Hepatocyte (in vitro differentiated cells): ENCODE data around the gene VWA5B1.

Experiments used
- CTCF ChIP-seq: fragments of 200-600 bp; sonication (generic); IDR thresholded peaks from 2 replicates; pipeline ENCODE4 v1.5.1; 2016; ENCODE audit warnings: antibody characterized with exemption, mild to moderate bottlenecking; ENCODE audit not compliant: poor library complexity
- EZH2 ChIP-seq: fragments of 200-600 bp; sonication (generic); IDR thresholded peaks from 2 replicates; pipeline ENCODE4 v1.6.1; 2016; ENCODE audit warnings: antibody characterized with exemption, mild to moderate bottlenecking, borderline replicate concordance
- EZH2phosphoT487 ChIP-seq: fragments of 200-600 bp; sonication (generic); IDR thresholded peaks from one replicate; pipeline ENCODE4 v1.6.1; 2018; ENCODE audit warnings: antibody characterized with exemption, mild to moderate bottlenecking, low read depth, moderate library complexity; ENCODE audit not compliant: unreplicated experiment, severe bottlenecking

- TF ChIP-seq CTCF = no peak
- no peak for TF ChIP-seq EZH2
- TF ChIP-seq EZH2phosphoT487 = no peak
Observed at GRCh38 chr1:20279509-20279908, 11.2 kb upstream of the VWA5B1 start.
